Stimulated activated CD8-positive, alpha-beta memory T cell treated with anti-CD3 and anti-CD28 coated beads, Interleukin-4, amount 100 ng/mL, for 48 hours (primary cell): ENCODE results near the gene MESP1.

Source experiments
- DNase-seq: peaks from one replicate; pipeline ENCODE4 v3.0.0-alpha.2; 2020

Gene MESP1

DNA sequence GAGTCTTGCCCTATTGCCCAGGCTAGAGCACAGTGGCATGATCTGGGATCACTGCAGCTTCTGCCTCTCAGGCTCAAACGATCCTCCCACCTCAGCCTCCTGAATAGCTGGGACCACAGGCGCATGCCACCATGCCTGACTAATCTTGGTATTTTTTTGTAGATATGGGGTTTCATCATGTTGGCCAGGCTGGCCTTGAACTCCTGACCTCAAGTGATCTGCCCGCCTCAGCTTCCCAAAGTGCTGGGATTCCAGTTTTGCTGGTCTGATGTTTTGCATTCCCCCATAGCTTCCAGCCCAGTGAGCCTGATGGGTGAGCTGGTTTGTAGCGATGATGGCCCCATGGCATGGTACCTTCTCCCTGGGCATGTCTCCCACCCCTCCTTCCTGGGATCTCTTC, 4.7 kb upstream of the MESP1 start:
- DNase-seq = no peak

DNA sequence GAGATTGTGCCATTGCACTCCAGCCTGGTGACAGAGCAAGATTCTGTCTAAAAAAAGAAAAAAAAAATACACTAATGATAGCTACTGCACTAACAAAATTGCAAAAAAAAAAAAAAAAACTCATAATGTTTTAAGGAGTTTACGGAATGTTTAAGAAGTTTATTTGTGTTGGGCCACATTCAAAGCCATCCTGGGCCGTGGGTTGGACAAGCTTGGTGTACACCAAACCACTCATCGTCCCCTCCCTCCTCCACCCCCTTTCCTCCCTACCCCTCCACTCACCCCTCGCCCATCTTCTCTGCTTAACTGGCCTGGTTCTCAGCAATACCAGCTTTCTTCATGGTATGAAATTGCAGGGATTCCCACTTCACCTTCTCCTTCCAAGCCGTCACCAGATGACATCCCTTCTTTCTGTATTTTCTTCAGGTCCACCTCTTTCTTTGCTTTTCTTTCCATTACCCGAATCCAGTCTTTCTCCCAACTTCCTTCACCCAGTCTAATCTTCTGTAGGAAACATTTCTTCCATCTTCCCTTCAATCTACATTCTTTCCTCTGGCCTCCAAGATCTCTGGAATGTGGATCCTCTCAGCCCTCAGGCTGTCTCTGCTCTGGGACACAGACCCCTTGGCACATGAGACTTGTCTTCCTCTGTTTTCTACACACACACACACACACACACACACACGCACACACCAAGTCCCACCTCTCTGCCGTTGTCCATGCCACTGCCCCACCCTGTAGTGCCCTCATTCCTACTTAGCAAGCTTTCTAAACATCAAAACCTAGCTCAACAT, 3.5 kb upstream of the MESP1 start:
- no peak for DNase-seq

DNA sequence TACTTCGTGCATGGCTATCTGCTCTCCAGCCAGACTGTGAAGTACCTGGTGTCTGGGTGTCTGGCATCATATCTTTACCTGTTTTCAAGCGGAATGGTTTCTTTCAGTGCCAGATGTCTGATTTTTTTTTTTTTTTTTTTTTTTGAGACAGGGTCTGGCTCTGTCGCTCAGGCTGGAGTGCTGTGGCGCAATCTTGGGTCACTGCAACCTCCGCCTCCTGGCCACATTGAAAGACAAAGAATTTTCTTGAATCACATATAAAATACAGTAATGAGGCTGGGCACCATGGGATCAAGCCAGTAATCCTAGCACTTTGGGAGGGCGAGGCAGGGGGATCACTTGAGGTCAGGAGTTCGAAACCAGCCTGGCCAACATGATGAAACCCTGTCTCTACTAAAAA, 2.8 kb upstream of the MESP1 start:
- no peak for DNase-seq

DNA sequence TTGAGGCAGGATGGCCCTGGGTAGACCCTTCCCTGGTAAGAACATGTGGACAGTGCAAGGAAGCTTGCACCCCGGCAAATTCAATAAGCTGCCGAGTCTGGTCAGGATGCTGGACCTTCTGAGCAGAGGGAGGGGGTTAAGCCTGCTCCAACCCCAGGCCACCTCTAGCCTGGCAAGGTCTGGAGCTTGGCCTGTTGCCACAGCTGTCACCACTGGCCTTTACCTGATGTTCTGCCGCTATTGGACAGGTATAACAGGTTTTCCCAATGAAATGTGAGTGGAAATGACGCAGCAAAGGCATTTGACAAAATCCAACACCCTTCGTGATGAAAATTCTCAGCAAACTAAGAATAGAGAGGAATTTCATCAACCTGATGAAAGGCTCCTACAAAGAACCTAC, 699 bp upstream of the MESP1 start:
- DNase-seq = no peak

DNA sequence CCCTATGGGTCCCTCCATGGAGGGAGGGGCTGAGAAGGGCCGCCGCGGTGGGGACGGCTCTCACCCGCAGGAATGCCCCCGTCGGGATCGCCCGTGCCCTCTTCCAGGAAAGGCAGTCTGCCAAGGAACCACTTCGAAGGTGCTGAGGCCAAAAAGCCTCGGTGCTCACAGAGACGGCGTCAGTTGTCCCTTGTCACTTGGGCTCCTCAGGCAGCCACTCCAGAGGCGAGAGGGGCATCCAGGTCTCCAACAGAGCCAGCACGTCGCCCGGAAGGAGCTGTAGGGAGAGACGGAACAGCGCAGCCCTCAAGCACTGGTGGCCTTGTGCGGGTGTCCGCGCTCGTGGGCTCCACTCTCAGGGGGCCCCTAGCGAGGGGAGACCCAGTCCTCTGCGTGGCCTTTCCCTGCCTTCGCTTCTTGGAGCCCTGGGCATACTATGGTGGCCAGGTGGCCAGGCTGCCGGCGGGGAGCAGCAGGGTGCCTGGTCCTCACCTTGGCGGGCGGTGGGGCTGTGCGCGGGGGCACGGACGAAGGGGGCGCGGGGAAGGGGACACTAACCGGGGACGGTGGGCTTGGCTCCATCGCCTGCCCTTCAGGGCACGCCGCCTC, 994 bp downstream of the MESP1 start:
- peak; percentile 37 for DNase-seq

DNA sequence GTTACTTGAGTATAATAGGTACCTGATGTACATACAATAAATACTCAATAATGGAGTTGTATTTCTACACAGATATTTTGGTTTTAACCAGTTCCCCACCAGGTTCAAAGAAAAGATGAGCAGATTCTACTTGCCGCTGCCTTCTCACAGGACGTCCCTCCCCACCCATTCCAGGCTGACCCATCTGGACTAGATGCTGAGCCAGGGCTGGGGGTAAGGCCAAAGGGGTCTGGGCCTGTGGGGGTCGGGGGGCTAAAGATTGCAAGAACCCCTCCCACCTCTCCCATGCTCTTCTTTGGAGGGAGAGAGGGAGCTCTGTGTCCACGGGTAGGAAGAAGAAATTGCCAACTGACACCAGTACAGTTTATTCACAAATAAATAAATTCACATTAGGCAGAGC, 1.5 kb downstream of the MESP1 start:
- DNase-seq = no peak

DNA sequence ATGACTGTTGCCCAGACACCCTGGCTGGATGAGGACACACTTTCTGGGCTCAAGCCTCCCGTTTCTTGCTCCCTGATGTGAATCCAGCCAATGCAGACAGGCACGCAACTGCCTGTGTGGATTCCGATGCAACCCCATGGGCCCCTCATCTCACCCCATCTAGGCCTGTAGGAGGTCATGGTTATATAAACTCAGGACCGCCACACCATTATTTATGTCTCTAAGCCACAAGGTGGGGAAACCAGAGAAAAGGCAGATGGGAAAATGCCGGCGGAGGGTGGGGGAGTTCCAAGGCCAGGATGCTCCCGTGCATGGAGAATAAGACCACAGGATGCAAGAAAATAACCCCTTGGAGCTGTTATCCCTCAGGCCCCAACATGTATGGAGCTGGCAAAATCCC, 2.0 kb downstream of the MESP1 start:
- no peak for DNase-seq

DNA sequence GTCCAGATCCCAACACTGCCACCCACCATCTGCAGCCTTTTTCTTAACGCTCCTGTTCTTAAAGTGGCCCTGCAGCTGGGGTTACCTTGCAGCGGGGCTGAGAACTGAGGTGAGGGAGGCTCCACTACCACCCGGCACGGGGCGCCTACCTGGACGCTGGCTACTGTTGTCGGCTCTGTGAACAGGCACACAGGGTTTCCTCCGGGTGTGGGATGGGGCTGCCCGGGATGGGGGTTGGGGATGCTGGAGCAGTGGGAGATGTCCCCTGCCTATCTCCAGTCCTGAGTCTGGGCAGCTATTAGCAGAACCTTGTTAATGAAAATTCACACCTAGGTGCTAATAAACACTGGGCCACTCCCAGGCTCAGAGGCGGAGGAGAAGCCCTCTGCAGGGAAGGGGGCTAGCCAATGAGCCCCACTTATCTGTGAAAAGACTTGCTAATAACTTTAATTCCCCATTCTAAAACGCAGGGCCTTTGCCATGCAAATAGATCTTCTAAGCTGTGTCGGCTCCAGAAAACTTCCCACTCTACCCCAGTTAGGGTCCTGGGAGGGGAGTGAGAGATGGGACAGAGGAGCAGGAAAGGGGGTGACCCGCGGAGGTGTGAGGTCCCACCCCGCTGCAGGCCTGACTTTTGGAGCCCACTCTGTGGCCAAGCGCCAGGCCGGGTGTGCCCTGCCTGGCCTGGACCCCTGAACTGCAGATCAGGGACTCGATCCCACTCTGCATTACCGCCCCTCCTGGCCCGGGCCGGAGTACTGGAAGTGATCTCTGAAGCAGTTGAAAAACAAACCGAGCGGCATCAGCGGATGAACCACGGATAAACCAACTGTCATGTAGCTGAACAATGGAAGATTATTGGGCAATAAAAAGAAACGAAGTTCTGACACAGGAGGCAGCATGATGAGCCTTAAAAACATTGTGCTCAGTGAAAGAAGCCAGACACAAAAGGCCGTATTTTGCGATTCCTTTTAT, 3.1 kb downstream of the MESP1 start:
- no peak for DNase-seq

DNA sequence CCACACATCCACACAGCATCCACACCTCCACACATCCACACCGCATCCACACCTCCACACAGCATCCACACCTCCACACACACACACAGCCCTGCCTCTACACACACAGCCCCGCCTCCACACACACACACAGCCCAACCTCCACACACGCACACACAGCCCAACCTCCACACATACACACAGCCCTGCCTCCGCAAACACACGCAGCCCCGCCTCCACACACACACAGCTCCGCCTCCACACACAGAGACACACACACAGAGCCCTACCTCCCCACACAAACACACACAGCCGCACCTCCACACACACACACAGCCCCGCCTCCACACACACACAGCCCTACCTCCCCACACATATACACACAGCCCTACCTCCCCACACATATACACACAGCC, 4.7 kb downstream of the MESP1 start:
- DNase-seq = no peak

DNA sequence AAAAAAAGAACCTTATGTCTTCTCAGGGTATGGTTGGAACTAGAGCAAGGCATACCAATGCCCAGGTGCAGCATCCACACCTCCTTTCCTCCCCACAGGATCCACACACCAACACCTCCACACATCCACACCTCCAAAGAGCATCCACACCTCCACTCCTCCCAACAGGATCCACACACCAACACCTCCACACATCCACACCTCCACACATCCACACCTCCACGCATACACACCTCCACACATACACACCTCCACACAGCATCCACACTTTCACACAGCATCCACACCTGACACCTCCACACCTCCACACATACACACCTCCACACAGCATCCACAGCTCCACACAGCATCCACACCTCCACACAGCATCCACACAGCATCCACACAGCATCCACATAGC, 5.3 kb downstream of the MESP1 start:
- no peak for DNase-seq

DNA sequence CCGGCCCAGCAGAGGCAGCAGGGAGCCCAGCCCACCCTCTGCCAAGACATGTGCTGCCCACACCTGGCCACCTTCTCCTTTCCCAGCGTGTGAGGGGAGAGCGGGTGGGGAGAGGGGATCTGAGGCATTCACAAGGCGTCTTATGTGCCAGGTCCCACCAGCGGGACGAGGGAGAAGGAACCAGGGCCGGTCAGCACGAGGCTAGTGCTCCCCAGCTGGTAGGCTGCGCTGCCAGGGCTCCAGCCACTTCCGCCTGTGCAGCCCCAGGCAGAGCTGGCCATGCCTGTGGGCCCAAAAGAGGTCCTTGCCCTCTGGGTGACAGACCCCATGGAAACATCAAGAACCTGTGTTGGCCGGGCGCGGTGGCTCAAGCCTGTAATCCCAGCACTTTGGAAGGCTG, 5.9 kb downstream of the MESP1 start:
- DNase-seq = no peak

DNA sequence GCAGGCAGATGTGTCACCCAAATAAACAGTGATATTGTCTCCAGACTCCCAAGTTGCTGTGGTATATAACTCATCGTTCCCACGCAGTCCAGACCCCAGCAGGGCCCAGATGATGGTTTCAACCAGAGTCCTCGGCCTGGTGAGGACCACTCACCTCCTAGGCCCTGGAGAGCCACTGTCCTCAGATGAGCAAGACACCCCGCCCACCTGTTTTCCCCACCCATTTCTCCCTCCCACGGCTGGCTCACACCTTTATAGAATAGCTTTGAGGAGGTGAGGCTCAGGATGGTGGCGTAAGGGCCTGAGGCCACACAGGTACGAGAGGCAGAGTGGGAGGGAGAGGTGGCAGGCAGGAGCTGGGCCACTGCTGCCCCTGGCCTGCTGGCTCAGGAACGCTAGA, 7.5 kb downstream of the MESP1 start:
- DNase-seq = no peak

DNA sequence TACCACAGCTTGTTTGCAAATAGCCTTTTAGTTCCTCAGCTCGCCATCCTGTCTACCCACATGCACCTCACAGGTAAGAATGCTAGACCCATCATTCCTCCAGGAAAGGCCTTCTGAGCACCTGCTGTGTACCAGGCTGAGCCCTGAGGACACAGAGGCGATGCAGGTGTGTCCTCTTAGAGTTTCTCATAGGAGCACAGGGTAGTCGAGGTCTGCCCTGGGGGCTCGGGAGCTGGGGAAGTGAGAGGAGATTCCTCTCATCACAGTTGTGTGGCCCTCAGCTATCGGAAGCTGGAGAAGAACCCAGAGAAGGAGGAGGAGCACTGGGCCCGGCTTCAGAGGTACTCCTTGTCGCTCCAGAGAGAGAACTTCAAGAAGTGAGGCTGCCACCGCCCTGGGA, 8.0 kb downstream of the MESP1 start:
- DNase-seq = no peak

DNA sequence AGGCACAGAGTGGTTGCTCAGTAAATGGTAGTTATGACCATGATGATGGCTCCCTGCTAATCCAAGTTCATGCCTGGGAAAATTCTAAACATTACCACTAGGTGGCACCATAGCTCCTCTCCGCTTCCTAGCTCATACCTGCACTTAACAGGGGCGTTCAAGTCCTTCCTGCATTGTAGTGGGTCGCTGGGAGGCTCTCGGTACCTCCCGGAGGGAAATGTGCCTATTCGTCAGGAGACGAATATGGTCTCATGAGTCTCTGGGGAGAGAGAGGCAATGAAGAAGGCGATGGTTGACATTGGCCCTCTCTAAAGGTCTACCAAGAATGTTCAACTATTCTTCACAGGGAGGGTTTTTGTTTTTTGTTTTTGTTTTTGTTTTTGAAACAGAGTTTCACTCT, 10.9 kb downstream of the MESP1 start:
- DNase-seq = peak; percentile 65

DNA sequence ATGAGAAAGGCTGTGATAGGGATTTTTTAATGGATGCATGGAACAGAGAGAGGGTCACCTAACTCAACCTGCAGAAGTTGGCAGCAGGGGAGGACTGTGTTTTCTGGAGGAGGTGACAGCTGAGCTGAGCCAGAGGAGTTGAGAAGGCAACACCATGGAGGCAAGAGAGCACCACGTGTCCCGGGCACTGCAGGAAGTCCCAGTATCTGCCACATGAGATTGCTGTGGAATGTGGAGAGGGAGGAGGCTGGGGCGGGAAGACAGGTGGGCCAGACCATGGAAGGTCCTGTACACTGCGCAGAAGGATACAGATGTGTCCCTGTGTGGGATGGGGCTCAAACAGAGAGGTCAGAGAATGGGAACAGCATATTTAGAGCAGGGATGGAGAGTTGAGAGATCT, 15.3 kb downstream of the MESP1 start:
- DNase-seq = no peak

DNA sequence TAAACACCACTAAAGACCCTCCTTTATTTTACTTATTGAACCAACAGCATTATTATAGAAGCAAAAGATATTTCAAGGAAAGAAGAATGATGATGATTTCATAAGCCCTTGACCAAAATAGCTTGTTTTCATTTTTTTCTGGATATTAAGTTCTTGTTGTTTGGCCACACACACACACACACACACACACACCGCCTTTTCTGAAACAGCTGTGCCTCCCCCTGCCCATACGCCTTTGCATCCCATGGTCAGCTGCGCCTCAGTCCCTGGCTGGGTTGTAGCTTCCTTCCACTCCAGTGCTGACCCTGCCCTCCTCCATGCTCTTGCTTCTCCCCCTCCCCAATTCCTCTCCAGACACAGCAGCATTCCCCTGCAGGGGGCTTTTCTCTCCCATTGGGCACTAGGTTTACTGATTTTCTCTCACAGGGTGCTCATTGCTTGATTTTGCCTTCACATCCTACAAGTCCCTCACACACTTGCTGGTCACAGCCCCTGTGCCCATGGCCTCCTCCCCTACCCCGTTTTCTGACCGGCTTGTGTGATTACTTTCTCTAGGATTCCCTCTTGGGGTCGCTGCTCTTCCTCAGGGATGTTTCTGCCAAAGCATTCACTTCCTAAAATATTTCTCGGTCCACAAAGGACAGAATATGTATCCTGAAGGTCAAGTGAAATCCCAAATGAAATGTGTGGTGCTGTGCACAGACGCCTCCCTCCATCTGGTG, 18.4 kb downstream of the MESP1 start:
- DNase-seq = no peak

DNA sequence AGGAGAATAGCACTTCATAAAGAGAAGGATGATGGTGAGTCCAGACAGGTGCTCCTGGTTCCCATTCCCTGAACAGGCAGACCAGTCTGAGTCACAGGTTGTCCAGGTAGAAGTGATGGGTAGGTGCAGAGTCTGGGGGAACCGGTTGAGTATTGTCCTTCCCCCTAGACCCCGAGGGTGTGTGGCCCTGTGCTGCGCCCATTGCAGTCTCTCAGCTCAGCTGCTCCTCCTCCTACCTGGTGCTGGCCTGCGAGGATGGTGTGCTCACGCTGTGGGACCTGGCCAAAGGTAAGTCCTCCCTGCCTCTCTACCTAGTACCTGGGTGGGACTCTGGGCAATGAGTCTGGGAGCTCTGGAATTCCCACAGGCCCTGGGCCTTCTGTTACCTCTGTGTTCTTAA, 19.8 kb downstream of the MESP1 start:
- no peak for DNase-seq

DNA sequence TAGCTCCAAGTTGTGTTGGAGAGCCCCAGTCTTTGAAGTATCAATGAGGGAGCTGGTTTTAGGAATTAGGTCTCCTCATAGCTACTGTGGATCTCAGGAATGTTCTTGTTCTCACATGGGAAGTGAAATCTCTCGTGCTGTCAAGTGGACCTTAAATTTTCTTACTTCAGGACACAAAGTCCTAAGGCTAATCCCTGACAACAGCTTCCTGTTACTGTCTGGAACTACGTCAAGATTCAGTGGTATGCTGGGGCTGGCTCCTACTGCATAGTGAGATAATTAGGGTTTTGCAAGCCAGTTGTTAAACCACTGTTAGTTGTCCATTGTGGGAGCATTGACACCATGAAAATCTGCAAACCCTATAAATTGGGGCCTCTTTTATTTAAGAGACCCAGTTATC, 22.8 kb downstream of the MESP1 start:
- no peak for DNase-seq

DNA sequence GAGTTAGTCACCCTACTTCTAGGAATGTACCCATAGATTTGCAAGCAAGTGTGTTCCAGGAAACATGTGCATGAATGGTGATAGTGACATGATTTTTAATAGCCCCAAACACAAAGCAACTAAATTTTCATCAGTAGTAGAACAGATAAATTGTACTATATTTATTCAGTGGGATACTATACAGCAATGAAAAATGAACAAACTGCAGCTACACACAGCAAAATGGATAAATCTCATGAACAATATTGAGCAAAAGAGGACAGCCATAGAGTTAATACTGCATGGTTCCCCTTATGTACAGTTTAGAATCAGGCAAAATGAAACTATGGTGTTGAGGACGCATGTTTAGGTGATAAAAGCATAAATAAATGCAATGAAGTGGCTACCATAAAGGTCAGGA, 26.0 kb downstream of the MESP1 start:
- DNase-seq = no peak

DNA sequence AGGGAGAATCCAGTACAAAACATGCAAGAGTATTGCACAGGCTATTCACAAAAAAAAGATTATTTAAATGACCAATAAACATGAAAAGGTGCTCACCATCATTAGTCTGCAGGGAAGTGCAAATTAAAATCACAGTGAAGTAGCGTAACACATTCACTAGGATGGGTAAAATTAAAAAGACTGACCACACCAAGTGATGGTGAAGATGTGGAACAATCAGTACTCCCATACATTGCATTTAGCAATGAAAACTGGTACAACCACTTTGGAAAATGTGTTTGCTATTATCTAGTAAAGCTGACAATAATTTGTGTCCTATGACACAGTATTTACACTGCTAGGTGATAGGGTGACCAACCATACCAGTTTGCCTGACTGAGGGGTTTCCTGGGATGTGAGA, 26.4 kb downstream of the MESP1 start:
- DNase-seq = no peak

DNA sequence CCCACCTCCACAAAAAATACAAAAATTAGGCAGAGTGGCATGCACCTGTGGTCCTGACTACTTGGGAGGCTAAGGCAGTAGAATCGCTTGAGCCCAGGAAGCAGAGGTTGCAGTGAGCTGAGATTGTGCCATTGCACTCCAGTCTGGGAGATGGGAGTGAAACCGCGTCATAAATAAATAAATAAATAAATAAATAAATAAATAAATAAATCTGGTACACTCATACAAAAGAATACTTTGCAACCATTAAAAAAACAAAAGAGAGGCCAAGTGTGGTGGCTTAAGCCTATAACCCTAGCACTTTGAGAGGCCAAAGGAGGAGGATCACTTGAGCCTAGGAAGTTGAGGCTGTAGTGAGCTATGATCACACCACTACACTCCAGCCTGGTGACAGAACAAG, 28.0 kb downstream of the MESP1 start:
- DNase-seq = no peak

DNA sequence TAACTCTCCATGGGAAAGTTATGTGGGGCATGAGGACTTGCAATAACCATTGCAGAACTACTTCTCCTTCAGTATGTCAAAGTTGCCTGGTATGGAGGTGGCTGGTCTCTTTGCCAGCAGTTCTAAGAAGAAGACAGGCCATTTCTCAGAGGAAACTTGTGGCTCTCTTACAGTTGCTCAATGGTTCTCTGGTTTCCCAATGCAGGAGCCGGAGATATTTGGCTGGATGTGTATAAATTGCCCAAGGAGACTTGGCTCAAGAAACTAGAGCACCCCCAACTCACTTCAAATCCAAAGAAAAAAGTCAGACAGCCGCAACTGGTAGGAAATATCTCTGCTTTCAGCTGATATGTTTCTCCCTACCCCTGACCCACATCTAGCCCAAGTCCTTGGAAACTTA, 36.3 kb downstream of the MESP1 start:
- DNase-seq = no peak

DNA sequence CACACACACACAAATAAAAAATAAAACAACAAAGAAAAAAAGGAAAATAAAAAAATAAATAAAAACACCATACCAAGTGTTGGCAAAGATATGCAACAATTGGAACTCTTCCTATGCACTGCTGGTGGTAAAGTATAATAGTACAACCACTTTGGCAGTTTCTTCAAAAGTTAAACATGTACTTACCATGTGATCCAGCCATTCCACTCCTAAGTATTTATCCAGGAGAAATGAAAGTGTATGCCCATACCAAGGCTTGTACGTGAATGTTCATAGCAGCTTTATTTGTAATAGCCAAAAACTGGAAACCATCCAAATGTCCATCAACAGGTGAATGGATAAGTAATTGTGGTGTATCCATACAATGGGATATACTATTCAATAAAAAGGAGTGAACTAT, 43.5 kb downstream of the MESP1 start:
- no peak for DNase-seq
